Stomach (tissue), 9 donors: Measurements from ENCODE around the gene XYLT1. TPM values are rescaled to one million over a fixed set of nuclear protein-coding genes. Genes with fewer than 3 reads are reported as not detected.
A peak's percentile ranks its signal among the peaks of the same experiment; 100 is the strongest.

ENCODE experiments used
- DNase-seq, 2 donors: peaks; one replicate each; pipeline versions ENCODE4 v3.0.0 to v3.0.0-alpha.2; 2013 to 2019
- H3K27ac ChIP-seq, 5 donors: fragments of 200-600 bp in 4 of 5; sonication (generic) in 4 of 5; one replicate each; pipeline ENCODE4 v1.5.1; 2013 to 2019; ENCODE audit warnings: mild to moderate bottlenecking in 1 of 5, moderate library complexity in 1 of 5
- H3K27me3 ChIP-seq, 3 donors: fragments of 200-600 bp; sonication (generic); one replicate each; pipeline ENCODE4 v1.5.1; 2017 to 2019; ENCODE audit warnings: mixed run types in 1 of 3
- H3K36me3 ChIP-seq, 4 donors: fragments of 200-600 bp; sonication (generic); 1 replicate in 3 of 4; 2 replicates in 1 of 4; pipeline ENCODE4 v1.5.1; 2016 to 2019
- H3K4me1 ChIP-seq, 4 donors: fragments of 200-600 bp; sonication (generic); one replicate each; pipeline ENCODE4 v1.5.1; 2016 to 2019
- H3K4me3 ChIP-seq, 4 donors: fragments of 200-600 bp; sonication (generic) in 3 of 4; one replicate each; pipeline ENCODE4 v1.5.1; 2016 to 2019; ENCODE audit warnings: mild to moderate bottlenecking in 1 of 4
- H3K9me3 ChIP-seq, 4 donors: fragments of 200-600 bp; sonication (generic); one replicate each; pipeline ENCODE4 v1.5.1; 2016 to 2019
- EP300 ChIP-seq: sonication (generic); formaldehyde crosslinking; IDR thresholded peaks from one replicate; pipeline ENCODE4 v1.6.1; 2017; ENCODE audit warnings: antibody characterized with exemption
- POLR2A ChIP-seq, 4 donors: fragments of 450-650 bp; IDR thresholded peaks; one replicate each; pipeline ENCODE4 v1.6.1; 2016; ENCODE audit warnings: antibody characterized with exemption in 4 of 4, control low read depth in 2 of 4, mild to moderate bottlenecking in 1 of 4, moderate library complexity in 1 of 4
- POLR2AphosphoS5 ChIP-seq, 3 donors: sonication (generic); formaldehyde crosslinking; IDR thresholded peaks; one replicate each; pipeline ENCODE4 v1.6.1; 2016; ENCODE audit warnings: antibody characterized with exemption in 3 of 3
- WGBS, 5 donors: extraction: QIAGEN DNeasy Blood & Tissue Kit in 3 of 5; methylation state at CpG; one replicate each; pipeline versions ENCODE4 v1.1.5 to v1.1.7; 2013 to 2018; 5-methylcytosine and 5-hydroxymethylcytosine counted together
- intact Hi-C: fragments of 100-400 bp; cut with DNase I; formaldehyde crosslinking; loops from one replicate; pipeline ENCODE4 v1.15.1; 2023; ENCODE audit warnings: low total_unique reads
- polyA plus RNA-seq, 3 donors: library from polyadenylated mRNA; stranded (reverse); fragments of 200-250 nt; gene quantifications; one replicate each; pipeline ENCODE4 v1.2.3, GENCODE V29; 2013
- total RNA-seq, 5 donors: library from RNA; depleted of rRNA; stranded (reverse); fragments of >200 nt; gene quantifications; one replicate each; pipeline versions ENCODE4 v1.1.0 to v1.2.3, GENCODE V29; 2014 to 2016
- TF ChIP-seq, protein P1 (sequence below), 7 experiments: fragments of 450-650 bp in 4 of 7; fragments of 200-600 bp in 3 of 7; sonication (generic) in 3 of 7; IDR thresholded peaks; one replicate each; pipeline ENCODE4 v1.5.1; 2016 to 2019; ENCODE audit warnings: antibody characterized with exemption in 7 of 7, control low read depth in 2 of 7, mild to moderate bottlenecking in 1 of 7
- donor health status: healthy with polysubstance abuse.
- donor health status: Bipolar disorder and iron deficiency.
- donor health status: healthy.

The XYLT1 gene
- total and polyA plus RNA-seq, 8 donors = 0.87 to 59.5 (median 9.5) TPM

DNA sequence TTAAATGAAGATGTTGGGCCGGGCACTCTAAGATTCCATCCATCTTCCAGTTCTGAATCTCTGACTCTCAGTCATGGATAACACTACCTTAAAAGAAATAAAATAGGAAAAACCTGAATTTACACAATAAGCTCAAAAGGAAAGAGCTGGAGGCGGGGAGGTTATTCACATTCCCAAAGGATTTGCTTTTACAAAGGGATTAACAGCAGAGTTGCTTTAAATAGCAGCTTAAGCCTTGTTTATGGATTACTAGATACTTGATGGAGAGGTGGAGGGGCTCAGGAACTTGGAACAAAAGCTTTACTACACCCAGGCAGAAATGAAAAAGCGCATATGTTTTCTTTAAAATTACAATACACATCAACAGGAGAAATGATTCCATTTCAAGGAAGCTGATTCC, 84.5 kb downstream of the XYLT1 start:
- intact Hi-C loops = no loop called here
- H3K4me1 ChIP-seq = peaks cover 3 to 57% (median 29%) of the 10 kb centered on the region in 4 donors

DNA sequence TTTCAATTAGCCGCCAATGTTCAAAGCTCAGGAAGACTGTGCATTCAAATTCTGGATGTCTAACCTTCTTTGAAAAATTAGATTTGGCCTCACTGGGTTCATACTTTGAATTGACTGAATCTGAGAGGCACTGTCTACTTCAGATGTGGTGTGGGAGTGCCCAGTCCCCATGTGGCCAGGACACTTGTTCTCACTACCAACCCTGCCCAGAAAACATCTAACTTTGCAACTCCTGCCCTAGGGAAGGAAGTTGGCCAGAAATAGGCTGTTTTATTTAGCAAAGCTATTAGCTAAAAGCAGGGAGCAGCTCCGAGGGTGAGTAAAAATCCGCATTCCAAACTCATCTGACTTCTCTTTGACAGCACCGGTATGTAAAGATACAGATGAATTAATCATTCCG, 86.3 kb downstream of the XYLT1 start:
- no peak for DNase-seq
- Histone ChIP-seq H3K4me1 (peaks cover 3 to 74% (median 35%) of the 10 kb centered on the region in 4 donors), H3K27me3 (no peaks in the 10 kb centered on the region), H3K27ac (peak overlapping the region in 1 of 5 donors; percentile 86), H3K4me3 (no peak overlapping the region), H3K9me3 (no peaks in the 10 kb centered on the region), H3K36me3 (no peaks in the 10 kb centered on the region)
- TF ChIP-seq, protein P1, sequence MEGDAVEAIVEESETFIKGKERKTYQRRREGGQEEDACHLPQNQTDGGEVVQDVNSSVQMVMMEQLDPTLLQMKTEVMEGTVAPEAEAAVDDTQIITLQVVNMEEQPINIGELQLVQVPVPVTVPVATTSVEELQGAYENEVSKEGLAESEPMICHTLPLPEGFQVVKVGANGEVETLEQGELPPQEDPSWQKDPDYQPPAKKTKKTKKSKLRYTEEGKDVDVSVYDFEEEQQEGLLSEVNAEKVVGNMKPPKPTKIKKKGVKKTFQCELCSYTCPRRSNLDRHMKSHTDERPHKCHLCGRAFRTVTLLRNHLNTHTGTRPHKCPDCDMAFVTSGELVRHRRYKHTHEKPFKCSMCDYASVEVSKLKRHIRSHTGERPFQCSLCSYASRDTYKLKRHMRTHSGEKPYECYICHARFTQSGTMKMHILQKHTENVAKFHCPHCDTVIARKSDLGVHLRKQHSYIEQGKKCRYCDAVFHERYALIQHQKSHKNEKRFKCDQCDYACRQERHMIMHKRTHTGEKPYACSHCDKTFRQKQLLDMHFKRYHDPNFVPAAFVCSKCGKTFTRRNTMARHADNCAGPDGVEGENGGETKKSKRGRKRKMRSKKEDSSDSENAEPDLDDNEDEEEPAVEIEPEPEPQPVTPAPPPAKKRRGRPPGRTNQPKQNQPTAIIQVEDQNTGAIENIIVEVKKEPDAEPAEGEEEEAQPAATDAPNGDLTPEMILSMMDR (IDR thresholded peaks at IDR 0.05) = no peak
- TF ChIP-seq POLR2AphosphoS5 (IDR thresholded peaks at IDR 0.05) (no peak), EP300 (no peak), POLR2A (IDR thresholded peaks at IDR 0.05) (no peak)
- WGBS, 5 donors = 64 to 78% (median 70%) methylated on average over 5 of the region's 5 CpGs
- intact Hi-C loops = no loop called here

More for the DNA sequence above, 84.5 kb downstream of the XYLT1 start:
- no peak for DNase-seq
- Histone ChIP-seq H3K36me3 (no peaks in the 10 kb centered on the region), H3K4me3 (no peak overlapping the region), H3K27me3 (no peaks in the 10 kb centered on the region), H3K27ac (peak overlapping the region in 1 of 5 donors; percentile 86), H3K9me3 (no peaks in the 10 kb centered on the region)
- 65 to 87% (median 84%) methylated on average over 3 of the region's 3 CpGs for WGBS, 5 donors
- no peak for TF ChIP-seq EP300
- no peak for TF ChIP-seq POLR2A (IDR thresholded peaks at IDR 0.05)
- TF ChIP-seq POLR2AphosphoS5 (IDR thresholded peaks at IDR 0.05) = no peak
- TF ChIP-seq, protein P1 (IDR thresholded peaks at IDR 0.05) = no peak

DNA sequence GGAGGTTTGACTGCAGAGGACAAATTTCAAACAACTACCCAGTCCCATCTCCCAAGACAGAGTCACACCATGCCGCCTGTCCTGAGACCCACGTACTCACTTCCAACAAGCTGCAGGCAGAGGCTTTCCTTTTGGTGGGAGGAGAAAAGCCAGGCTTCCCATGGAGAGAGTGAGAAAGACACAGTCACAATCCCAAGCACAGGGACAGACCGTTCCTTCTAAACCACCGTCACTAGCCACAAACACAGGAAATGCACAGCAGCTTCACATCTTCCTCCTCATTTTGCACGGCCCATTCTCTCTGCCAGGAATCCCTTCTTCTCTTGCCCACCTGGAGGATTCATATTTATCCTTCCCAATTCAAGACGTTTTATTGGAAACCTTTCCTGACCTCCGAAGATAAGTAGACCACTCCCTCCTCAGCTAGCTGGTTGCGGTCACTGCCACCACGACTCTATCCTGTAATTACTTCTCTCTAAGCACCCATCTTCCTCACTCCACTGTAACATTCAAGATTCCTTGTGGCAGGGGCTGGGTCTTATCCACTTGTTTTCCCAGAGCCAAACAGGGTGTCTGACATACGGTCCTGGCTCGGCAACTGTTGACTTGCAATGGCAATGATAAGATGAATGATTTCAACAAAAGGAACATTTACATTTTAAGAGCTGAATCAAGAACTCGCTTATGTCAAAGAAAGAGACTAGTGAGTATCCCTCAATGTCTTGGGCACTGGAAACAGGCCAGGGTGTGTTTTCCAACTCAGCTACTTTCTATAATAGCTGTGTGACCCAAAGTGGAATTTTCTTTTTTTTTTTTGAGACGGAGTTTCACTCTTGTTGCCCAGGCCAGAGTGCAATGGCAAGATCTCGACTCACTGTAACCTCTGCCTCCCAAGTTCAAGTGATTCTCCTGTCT, 87.6 kb downstream of the XYLT1 start:
- intact Hi-C loops = no loop called here
- no peak for TF ChIP-seq POLR2A (IDR thresholded peaks at IDR 0.05)
- TF ChIP-seq, protein P1 (IDR thresholded peaks at IDR 0.05) = no peak
- TF ChIP-seq POLR2AphosphoS5 (IDR thresholded peaks at IDR 0.05) = peak; percentile 22 to 76 (median 64)
- TF ChIP-seq EP300 = peak; percentile 82
- no peak overlapping the region for H3K4me3 ChIP-seq

DNA sequence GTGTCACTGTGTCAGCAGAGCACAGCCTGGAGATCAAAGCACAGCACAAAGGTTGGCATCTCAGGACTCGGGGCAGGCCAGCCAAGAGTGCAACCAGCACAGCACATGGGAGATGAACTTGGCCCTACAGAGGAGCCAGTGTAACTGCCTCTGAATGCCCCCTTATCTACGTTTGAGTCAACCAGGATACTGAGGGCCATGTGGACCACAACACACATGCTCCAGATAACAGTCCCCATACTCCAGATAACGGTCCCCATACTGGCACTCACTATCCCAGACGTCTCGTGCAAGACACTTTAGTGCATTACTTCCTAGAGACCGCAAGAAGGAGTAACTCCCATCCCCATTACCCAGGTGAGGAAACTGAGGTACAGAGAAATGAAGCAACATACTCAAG, 88.2 kb downstream of the XYLT1 start:
- Histone ChIP-seq H3K27me3 (no peaks in the 10 kb centered on the region), H3K4me3 (no peak overlapping the region), H3K9me3 (no peaks in the 10 kb centered on the region), H3K36me3 (no peaks in the 10 kb centered on the region), H3K27ac (peak overlapping the region in 3 of 5 donors; percentile 9 to 86 (median 42)), H3K4me1 (peaks cover 15 to 93% (median 47%) of the 10 kb centered on the region in 4 donors)
- no peak for DNase-seq
- intact Hi-C loops = no loop called here
- TF ChIP-seq, protein P1 (IDR thresholded peaks at IDR 0.05) = no peak
- TF ChIP-seq EP300 (no peak), POLR2A (IDR thresholded peaks at IDR 0.05) (no peak), POLR2AphosphoS5 (IDR thresholded peaks at IDR 0.05) (no peak)
- 47 to 82% (median 62%) methylated on average over 4 to 6 of the region's 6 CpGs for WGBS, 5 donors

More for the DNA sequence above, 87.6 kb downstream of the XYLT1 start:
- 38 to 48% (median 42%) methylated on average over 13 to 14 of the region's 14 CpGs for WGBS, 5 donors
- no peaks in the 10 kb centered on the region for H3K36me3 ChIP-seq
- DNase-seq = no peak
- H3K27me3 ChIP-seq = no peaks in the 10 kb centered on the region
- peak overlapping the region in 3 of 5 donors; percentile 9 to 86 (median 42) for H3K27ac ChIP-seq
- H3K4me1 ChIP-seq = peaks cover 15 to 86% (median 43%) of the 10 kb centered on the region in 4 donors
- H3K9me3 ChIP-seq = no peaks in the 10 kb centered on the region
